Measurements from ENCODE around the gene AGAP3. TPM values are rescaled to one million over a fixed set of nuclear protein-coding genes. Genes with fewer than 3 reads are reported as not detected.

AGAP3 gene
- total RNA-seq, 2 experiments from 2014 or later, result 20.6 to 22.0 TPM

- peaks cover 39% of the 10 kb centered on the region for H3K27me3 Mint-ChIP-seq
- no peaks in the 10 kb centered on the region for H3K9me3 Mint-ChIP-seq
- ChIA-PET POLR2A (interaction anchor here (0.7 to 0.9 kb wide), 2 partner anchors 48 to 60 kb away, joined by 3 read pairs; partner anchors contain the start of gene ABCF2), CTCF (interaction anchor here (0.6 to 5.9 kb wide), 28 partner anchors 8 to 854 kb away, joined by 3 to 38 read pairs (median 3); partner anchors contain the start of gene SMARCD3)
- H3K4me3 Mint-ChIP-seq, result peak within 1 kb of the TSS; percentile 54
- DNase-seq (no peak), ATAC-seq (peak; percentile 43)
- H3K36me3 Mint-ChIP-seq (ENCODE audit: low read depth), result no peaks in the 10 kb centered on the region
- H3K4me1 Mint-ChIP-seq (ENCODE audit: low read depth), result peaks cover 3% of the 10 kb centered on the region
- TF ChIP-seq CTCF (IDR thresholded peaks at IDR 0.05), result no peak
- intact Hi-C loops (cut with micrococcal nuclease), result no loop called here
- no peak within 1 kb of the TSS for H3K27ac Mint-ChIP-seq
Measured at GRCh38 chr7:151167197-151167961, 81.1 kb downstream of the AGAP3 start, which contains the start of gene GBX1. Gene GBX1 (minus strand): TSS chr7:151167694. CDS start chr7:151167548, 146 bp downstream.

DNA sequence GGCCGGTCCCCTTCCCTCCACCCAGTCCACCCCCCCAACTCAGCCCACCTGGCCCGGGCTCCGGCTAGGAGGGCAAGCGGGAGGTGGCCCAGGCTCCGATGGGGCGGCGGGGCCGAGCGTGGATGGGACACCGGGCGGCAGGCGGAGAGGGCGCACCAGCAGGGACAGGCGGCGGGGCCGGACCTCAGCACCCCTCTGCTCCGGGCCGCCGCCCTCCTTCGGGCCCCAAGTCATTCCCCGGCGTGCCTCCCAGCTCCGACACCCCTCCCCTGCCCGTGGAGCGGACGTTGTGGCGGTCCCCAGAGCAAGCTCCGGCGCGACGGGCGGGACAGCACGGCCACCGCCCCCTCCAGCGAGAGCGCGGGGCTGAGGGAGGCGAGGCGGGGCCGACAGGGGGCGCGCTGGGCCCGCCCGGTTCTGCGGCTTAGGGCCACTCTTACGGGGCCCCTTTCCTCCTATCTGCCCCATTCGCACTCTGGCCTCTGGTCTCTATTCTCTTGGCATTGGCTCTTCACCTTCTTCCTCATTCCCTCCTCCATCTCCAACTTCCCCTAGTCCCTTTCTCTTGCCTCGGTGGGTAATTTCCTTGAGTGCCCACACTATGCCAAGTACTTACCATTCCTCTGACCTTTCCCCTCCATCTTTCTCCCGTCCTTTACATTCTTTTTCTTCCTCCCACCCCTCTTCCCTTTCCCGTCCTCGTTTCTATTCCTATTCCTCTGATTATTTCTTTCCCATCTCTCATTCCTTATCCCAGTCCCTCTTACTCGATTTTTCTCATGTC, 81.9 kb downstream of the AGAP3 start:
- Mint-ChIP-seq H3K9me3 (no peaks in the 10 kb centered on the region), H3K36me3 (ENCODE audit: low read depth) (no peaks in the 10 kb centered on the region), H3K4me1 (ENCODE audit: low read depth) (peaks cover 3% of the 10 kb centered on the region), H3K4me3 (peak overlapping the region; percentile 54), H3K27ac (no peak overlapping the region), H3K27me3 (peaks cover 46% of the 10 kb centered on the region)
- intact Hi-C loops (cut with micrococcal nuclease), result no loop called here
- DNase-seq (peak; percentile 74), ATAC-seq (peak; percentile 81)
- ChIA-PET POLR2A (interaction anchor here (0.7 to 0.9 kb wide), 2 partner anchors 49 to 59 kb away, joined by 3 read pairs; partner anchors contain the start of gene ABCF2), CTCF (interaction anchor here (0.6 to 5.9 kb wide), 30 partner anchors 9 to 853 kb away, joined by 3 to 38 read pairs (median 3); partner anchors contain the start of genes ABCF2 and SMARCD3)
- TF ChIP-seq CTCF (IDR thresholded peaks at IDR 0.05), result peak; percentile 87

DNA sequence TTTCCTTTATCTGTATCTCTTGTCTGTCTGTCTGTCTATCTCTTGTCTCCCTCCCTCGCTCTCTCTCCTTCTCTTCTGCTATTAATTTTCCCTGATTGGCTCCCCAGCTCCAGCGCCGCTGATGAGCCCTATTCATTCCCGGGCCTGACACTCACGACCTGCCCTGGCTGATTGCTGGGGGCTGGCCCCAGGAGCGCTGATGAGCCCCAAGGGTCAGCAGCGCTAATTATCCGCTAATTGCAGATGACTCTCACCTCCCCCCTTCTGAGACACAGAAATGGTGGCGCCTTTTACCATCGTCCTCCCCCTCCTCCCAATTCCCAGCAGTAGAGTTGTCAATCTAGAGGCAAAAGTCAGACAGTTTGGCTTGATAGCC, 82.5 kb downstream of the AGAP3 start:
- POLR2A ChIA-PET, result no interaction called here

More for the DNA sequence above, 82.5 kb downstream of the AGAP3 start:
- Mint-ChIP-seq H3K4me1 (ENCODE audit: low read depth) (peaks cover 3% of the 10 kb centered on the region), H3K27ac (no peak overlapping the region), H3K4me3 (peak overlapping the region; percentile 54), H3K9me3 (no peaks in the 10 kb centered on the region), H3K36me3 (ENCODE audit: low read depth) (no peaks in the 10 kb centered on the region), H3K27me3 (peaks cover 50% of the 10 kb centered on the region)
- CTCF ChIA-PET, result interaction anchor here (0.8 to 5.9 kb wide), 16 partner anchors 10 to 271 kb away, joined by 3 to 38 read pairs (median 5); partner anchors contain the start of genes ABCF2 and SMARCD3
- DNase-seq (no peak), ATAC-seq (no peak)
- intact Hi-C loops (cut with micrococcal nuclease), result no loop called here
- TF ChIP-seq CTCF (IDR thresholded peaks at IDR 0.05), result no peak
